ENCODE results near the gene MESP2.

MESP2 gene

DNA sequence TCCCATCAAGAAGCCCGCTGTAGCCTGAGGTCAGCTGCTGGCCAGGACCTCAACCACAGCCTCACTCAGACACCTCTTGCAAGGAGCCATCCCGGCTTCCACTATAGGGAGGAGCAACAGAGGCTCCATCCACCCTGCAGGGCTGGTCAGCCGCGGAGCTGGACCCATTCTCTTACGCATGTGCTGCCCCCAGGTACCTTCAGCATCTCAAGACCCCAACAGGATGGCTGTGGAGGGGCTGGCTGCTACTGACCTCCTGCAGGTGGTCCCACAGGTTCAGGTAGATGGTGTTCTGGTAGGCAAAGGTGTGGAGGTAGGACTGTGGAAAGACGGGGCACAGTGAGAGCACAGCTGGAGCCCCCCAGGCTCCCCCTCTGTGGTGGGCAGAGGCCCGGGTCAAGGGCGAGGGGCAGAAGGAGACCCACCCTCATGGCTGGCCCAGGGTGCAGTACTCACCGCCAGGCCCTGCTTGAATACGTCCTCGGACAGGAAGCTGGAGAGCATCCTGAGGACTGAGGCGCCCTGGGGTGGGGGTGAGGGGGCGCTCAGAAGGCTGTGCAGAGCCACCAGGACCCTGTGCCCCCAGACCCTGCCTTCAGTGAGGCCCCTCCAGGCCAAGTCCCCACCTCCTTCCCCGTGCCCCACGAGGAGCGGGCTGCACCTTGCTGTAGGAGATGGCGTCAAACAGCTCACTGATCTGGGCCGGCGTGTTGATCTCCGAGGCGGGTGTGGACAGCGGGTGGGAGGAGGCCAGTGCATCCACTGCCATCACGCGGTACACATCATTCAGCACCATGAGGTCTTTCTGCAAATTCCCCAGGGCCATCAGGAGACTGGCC is 27.1 kb downstream of the MESP2 start:
- DNase-seq: no peak

DNA sequence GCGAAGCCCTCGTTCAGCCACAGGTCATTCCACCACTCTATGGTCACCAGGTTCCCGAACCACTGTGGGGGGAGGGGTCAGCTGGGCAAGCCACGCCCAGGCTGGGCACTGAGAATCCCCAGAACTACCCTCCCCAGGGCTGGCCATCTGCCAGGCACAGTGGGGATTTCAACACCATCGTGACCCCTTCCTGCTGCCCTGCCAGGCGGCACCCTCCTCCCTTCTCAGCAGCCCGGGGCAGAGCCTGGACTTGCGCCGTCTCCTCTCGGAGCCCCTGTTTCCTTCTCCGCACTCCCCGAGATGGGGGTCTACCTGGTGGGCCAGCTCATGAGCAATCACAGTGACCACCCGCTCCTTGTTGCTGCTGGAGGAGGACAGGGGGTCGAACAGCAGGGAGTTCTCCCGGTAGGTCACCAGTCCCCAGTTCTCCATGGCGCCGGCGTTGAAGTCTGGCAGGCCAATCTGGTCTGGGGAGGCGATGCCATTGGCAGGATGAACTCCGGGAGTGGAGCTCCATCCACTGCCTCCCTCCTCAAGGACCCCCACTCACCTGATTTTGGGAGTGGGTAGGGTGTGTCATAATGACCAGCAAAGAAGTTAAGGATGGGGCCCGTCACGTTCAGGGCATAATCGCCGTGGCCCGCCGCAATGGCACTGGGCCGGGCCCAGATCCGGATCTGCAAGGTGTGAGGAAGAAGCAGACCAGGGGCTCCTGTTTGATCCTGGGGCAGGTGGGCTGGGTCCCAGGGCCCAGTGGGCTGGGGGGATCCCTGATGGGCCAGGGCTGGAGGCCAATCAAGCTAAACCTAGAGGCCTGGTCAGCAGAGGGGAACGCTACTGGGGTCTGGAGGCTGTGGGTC is 28.0 kb downstream of the MESP2 start:
- no peak for DNase-seq

DNA sequence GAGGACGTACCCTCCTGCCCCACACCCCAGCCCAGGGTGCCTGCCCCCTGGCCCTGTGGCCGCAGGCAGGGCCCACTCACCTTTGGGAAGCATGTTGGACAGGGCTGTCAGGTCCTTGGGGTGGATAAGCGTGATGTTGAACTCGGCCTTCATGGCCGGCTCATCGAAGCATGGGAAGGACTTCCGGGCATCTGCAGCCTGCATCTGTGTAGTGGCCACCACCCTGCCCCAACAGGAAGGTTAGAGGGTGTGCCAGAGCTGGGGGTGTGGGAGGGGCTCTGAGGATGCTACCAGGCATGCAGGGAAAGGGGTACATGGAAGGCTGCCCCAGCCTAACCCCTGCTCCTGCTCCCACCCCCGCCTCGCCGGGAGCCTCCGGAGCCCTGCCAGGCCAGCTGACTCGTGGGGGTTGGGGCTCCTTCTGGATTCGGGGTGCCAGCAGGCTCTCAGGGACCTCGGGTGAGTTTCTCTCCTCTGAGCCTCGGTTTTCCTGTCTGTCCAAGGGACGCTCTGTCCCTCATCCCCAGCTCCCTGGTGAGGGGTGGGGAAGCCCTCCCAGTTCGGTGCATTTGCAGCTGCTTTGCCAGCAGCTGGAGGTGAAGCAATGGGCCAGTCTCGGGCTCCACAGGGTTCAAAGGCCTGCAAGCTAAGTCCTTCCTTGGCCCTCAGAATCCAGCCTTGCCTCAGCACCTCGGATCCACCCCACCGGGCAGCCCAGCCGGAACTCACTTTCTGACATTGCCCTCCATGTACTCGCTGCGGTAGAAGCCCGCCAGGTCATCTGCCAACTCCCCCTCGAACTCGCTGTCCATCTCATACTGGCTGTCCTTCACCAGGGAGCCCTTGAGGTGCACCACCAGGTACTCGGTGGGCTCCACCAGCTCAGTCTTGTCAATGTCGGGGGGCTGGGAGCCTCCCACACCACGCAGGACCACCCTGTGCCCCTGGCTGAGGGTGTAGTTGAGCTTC is 29.4 kb downstream of the MESP2 start:
- DNase-seq: no peak

GRCh38 chr15:89806210-89806558 is 30.1 kb downstream of the MESP2 start:
- no peak for DNase-seq

DNA sequence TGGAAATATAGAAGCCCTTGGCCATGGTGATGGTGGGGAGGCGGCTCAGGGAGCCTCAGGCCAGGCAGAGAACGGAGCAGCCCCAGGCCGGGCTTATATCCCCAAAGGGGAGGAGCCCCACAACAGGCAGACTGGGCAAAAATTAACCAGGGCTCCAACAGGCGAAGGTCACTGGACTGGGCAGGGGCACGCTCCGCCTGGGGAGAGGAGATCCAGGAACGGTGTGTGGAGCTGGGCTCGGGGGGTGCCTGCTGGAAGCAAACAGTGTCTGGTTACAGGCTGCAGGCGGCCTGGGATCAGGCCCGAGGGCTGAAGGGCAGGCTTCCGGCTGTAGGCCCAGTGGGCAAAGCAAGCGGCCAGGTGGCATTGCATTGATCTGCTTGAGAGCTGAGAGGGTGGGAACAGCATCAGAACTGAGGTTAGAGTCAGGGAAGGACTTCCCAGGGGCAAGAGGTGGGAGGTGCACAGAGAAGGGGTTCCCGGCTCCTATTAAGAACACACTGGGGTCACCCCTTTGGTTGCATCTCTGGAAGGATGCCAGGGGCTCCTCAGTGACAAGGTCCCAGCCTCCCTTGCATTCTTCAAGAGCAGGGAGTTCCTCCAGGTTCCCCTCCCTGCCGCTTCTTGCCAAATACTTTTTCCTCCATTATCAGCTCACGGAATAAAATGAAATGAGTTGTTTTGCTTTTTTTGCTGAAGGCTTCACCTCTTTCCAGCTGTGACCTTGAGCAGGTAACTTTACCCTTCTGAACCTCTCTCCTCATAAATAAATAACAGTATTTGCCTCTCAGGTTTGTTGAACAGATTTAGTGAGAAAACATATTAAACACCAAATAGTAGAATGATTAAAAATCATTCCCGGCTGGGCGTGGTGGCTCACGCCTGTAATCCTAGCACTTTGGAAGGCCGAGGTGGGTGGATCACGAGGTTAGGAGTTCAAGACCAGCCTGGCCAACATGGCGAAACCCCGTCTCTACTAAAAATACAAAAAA is 30.7 kb downstream of the MESP2 start:
- DNase-seq: no peak

- no peak for DNase-seq
Observed at GRCh38 chr15:89807689-89808088, 31.6 kb downstream of the MESP2 start.

GRCh38 chr15:89808160-89808870 is 32.2 kb downstream of the MESP2 start:
- DNase-seq: no peak

DNA sequence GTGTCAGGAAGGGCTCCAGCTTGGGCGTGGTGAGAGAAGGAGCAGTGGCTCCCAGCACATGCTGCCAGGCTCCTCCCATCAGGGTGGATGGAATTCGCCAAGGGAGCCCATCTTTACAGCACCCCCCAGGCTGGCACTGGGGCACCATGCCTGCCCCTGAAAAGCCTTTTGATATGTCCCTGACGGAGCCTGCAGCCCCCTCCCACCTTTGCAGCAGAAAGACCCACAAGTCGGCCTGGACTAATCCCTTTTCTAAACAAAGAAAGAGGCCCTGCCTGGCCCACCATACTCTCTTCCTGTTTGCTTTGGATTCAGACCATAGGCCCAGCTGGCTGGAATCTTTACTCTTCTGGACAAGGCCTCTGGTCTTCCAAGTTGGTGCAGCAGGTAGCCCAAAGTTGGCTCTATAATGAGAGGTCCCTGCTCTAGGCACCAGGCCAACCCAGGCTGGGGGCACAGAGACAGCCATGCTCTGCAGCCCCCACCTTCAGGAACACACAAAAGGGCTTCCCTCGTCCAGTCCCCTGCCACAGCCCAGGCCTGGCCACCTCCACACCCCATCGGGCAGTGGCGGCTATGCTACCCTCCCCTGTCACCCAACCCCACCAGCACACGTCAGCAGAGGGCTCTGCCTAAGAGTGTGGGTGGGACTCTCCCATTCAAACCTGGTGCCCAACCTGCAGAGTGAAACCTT is 33.1 kb downstream of the MESP2 start:
- no peak for DNase-seq

DNA sequence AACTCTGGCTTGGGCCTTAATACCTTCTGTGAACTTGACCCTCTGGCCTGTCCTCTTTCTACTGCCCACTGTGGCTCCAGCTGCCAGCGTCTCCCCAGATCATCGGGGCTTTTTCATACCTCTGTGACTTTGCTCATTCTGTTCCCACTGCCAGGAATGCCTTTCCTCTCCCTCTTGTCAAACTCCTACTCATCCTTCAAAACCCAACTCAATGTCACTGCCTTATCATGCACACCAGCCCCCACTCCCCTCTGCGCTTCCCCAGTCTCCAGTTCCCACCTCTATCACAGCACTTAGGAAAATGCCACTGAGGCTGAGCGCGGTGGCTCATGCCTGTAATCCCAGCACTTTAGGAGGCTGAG is 33.6 kb downstream of the MESP2 start:
- no peak for DNase-seq

GRCh38 chr15:89810837-89811236 is 34.7 kb downstream of the MESP2 start:
- no peak for DNase-seq

- DNase-seq: no peak
Observed at GRCh38 chr15:89812011-89812846, 36.1 kb downstream of the MESP2 start.

DNA sequence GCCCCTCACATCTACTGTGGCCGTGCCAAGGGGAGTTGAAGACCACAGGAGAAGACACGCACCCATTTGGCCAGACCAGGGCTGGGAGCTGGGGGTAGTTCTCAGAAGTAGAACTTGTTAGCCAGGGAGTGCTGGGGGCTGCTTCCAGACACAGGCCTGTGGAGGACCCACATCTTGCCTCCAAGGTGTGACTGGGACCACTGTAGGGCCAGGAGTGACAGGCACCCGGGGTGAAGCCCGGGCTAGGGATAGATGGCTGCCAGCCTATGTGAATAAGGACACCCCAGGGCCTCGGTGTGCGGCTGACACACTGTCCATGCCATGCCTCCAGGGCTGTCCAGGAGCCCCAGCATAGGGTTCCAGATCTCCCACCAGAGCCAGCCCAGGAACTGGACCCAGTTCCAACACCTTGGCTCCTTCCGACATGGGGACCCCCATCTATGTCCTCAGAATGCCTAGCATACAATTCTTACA is 36.8 kb downstream of the MESP2 start:
- DNase-seq: no peak

- DNase-seq: no peak
Observed at GRCh38 chr15:89813381-89814111, 37.4 kb downstream of the MESP2 start.

DNA sequence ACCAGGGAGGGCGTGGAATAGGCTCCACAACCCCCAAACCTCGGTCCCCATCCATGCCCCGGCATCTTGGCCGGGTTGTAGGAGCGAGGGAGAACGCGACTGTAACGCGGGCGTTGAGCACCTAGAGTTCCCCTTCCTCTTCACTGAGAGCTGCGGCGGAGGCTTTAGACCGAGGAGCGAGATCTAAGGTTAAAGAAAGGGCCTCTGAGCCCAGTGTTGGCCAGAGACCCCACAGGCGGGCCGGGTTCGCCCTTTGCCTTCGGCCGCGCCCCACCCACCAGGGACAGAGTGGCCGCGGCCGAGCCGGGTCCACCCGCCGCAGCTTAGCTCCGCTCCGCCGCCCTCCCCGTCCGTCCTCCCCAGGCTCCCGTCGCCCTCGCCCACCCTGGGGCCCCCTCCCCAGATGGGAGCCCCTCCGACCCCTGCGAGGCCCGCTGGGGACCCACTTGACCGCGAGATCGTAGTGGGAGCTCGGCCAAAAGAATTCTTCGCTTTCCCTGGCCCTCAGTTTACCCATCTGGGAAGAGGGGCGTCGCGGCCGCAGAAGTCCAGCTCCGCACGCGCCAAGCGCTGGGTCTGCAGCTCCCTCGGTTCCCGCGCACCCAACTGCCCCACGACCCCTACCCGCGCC is 38.1 kb downstream of the MESP2 start:
- DNase-seq: no peak

DNA sequence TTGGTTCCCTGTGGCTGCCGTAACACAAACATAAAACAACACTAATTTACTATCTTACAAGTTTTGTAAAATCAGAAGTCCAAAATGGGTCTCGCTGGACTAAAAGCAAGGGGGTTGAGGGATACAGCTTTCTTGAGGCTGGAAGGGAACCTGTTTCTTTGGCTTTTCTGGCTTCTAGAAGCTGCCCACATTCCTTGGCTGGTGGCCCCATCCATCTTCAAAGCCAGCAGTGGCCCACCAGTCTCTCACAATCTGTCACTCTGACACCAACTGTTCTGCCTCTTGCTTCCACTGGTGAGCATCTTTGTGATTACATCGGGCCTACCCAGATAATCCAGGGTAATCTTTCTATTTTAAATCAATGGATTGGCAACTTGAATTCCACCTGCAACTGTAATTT is 39.6 kb downstream of the MESP2 start:
- DNase-seq: no peak

- no peak for DNase-seq
Observed at GRCh38 chr15:89817701-89818280, 41.7 kb downstream of the MESP2 start.

- no peak for DNase-seq
Observed at GRCh38 chr15:89818287-89818686, 42.2 kb downstream of the MESP2 start.

All from NCI-H1092 (cell line).